Liver (tissue), 9 donors: ENCODE measurements around the gene CPNE4. TPM values are rescaled to one million over a fixed set of nuclear protein-coding genes. Genes with fewer than 3 reads are reported as not detected.

ENCODE experiments used
- DNase-seq: peaks from one replicate; pipeline ENCODE4 v3.0.0-alpha.2; 2017; ENCODE audit warnings: low spot score
- H3K27ac ChIP-seq, 2 donors: one replicate each; pipeline ENCODE4 v1.7.0; 2013; ENCODE audit warnings: inconsistent platforms in 2 of 2, low read length in 2 of 2, control low read depth in 1 of 2, low read depth in 1 of 2, mild to moderate bottlenecking in 1 of 2
- H3K27me3 ChIP-seq, 4 donors: one replicate each; pipeline versions ENCODE4 v1.6.1 to v1.7.0; 2013; ENCODE audit warnings: low read length in 3 of 4, inconsistent platforms in 1 of 4, mild to moderate bottlenecking in 1 of 4, moderate library complexity in 1 of 4; ENCODE audit not compliant: control insufficient read depth in 4 of 4, insufficient read depth in 4 of 4
- H3K36me3 ChIP-seq, 4 donors: one replicate each; pipeline versions ENCODE4 v1.6.1 to v1.7.0; 2013; ENCODE audit warnings: low read length in 3 of 4, mild to moderate bottlenecking in 3 of 4, low read depth in 1 of 4, moderate library complexity in 1 of 4; ENCODE audit not compliant: control insufficient read depth in 4 of 4, insufficient read depth in 3 of 4
- H3K4me1 ChIP-seq, 4 donors: one replicate each; pipeline versions ENCODE4 v1.6.1 to v1.7.0; 2013; ENCODE audit warnings: low read length in 3 of 4, mild to moderate bottlenecking in 3 of 4, moderate library complexity in 1 of 4; ENCODE audit not compliant: control insufficient read depth in 4 of 4, insufficient read depth in 4 of 4
- H3K4me3 ChIP-seq, 3 donors: one replicate each; pipeline versions ENCODE4 v1.6.1 to v1.7.0; 2013; ENCODE audit warnings: low read length in 3 of 3, control low read depth in 1 of 3, low read depth in 1 of 3, mild to moderate bottlenecking in 1 of 3
- H3K9ac ChIP-seq, 2 donors: one replicate each; pipeline ENCODE4 v1.7.0; 2013; ENCODE audit warnings: low read length in 2 of 2, mild to moderate bottlenecking in 2 of 2, moderate library complexity in 2 of 2, control low read depth in 1 of 2, low read depth in 1 of 2
- H3K9me3 ChIP-seq, 4 donors: one replicate each; pipeline versions ENCODE4 v1.6.1 to v1.7.0; 2013; ENCODE audit warnings: low read length in 3 of 4; ENCODE audit not compliant: control insufficient read depth in 4 of 4
- ATF3 ChIP-seq: IDR thresholded peaks from 2 replicates; pipeline ENCODE4 v1.6.1; 2016; ENCODE audit warnings: antibody characterized with exemption
- CTCF ChIP-seq: fragments of 150-350 bp; IDR thresholded peaks from 2 replicates; pipeline ENCODE4 v1.5.1; 2017; ENCODE audit warnings: improper control_type of control experiment, low read depth, low read length; ENCODE audit not compliant: missing input control
- FOXA1 ChIP-seq: IDR thresholded peaks from 2 replicates; pipeline ENCODE4 v1.6.1; 2016; ENCODE audit warnings: antibody characterized with exemption
- GABPA ChIP-seq, 2 donors: IDR thresholded peaks in 1 of 2; conservative IDR thresholded peaks in 1 of 2; 2 replicates each; pipeline ENCODE4 v1.6.1; 2016; ENCODE audit warnings: antibody characterized with exemption in 2 of 2, mild to moderate bottlenecking in 1 of 2, moderate library complexity in 1 of 2
- HNF4A ChIP-seq, 2 donors: conservative IDR thresholded peaks; 2 replicates each; pipeline ENCODE4 v1.6.1; 2016; ENCODE audit warnings: antibody characterized with exemption in 2 of 2, mild to moderate bottlenecking in 2 of 2
- HNF4G ChIP-seq: IDR thresholded peaks from 2 replicates; pipeline ENCODE4 v1.6.1; 2016; ENCODE audit warnings: antibody characterized with exemption
- JUND ChIP-seq, 2 donors: IDR thresholded peaks; 2 replicates each; pipeline ENCODE4 v1.6.1; 2016; ENCODE audit warnings: antibody characterized with exemption in 2 of 2
- NR2F2 ChIP-seq: IDR thresholded peaks from 2 replicates; pipeline ENCODE4 v1.6.1; 2016; ENCODE audit warnings: antibody characterized with exemption
- RAD21 ChIP-seq, 2 donors: IDR thresholded peaks; 2 replicates each; pipeline ENCODE4 v1.6.1; 2016; ENCODE audit warnings: antibody characterized with exemption in 2 of 2, mild to moderate bottlenecking in 2 of 2
- RXRA ChIP-seq, 2 donors: IDR thresholded peaks; 2 replicates each; pipeline ENCODE4 v1.6.1; 2017 to 2018; ENCODE audit warnings: antibody characterized with exemption in 2 of 2, mild to moderate bottlenecking in 1 of 2
- SP1 ChIP-seq: IDR thresholded peaks from 2 replicates; pipeline ENCODE4 v1.6.1; 2018; ENCODE audit warnings: antibody characterized with exemption, mild to moderate bottlenecking
- TAF1 ChIP-seq: conservative IDR thresholded peaks from 2 replicates; pipeline ENCODE4 v1.6.1; 2016; ENCODE audit warnings: antibody characterized with exemption, mild to moderate bottlenecking
- YY1 ChIP-seq: IDR thresholded peaks from 2 replicates; pipeline ENCODE4 v1.6.1; 2016; ENCODE audit warnings: antibody characterized with exemption, mild to moderate bottlenecking
- ZBTB33 ChIP-seq: IDR thresholded peaks from 2 replicates; pipeline ENCODE4 v1.6.1; 2016; ENCODE audit warnings: antibody characterized with exemption
- WGBS: extraction: QIAGEN DNeasy Blood & Tissue Kit; methylation state at CpG from one replicate; pipeline ENCODE4 v1.1.7; 2013; 5-methylcytosine and 5-hydroxymethylcytosine counted together
- polyA plus RNA-seq, 2 donors: library from polyadenylated mRNA; stranded (reverse) in 1 of 2; unstranded in 1 of 2; fragments of 200-250 nt in 1 of 2; fragments of >200 nt in 1 of 2; fragmentation: Nextera tagmentation in 1 of 2; extraction: Ambion mirVana in 1 of 2; gene quantifications; one replicate each; pipeline versions ENCODE4 v1.2.1 to v1.2.3, GENCODE V29; 2013 to 2015
- total RNA-seq, 2 donors: library from RNA; depleted of rRNA; stranded (reverse); fragments of >200 nt; gene quantifications; one replicate each; pipeline ENCODE4 v1.2.3, GENCODE V29; 2014
- TF ChIP-seq, protein P1 (sequence below): IDR thresholded peaks from 2 replicates; pipeline ENCODE4 v1.6.1; 2016; ENCODE audit warnings: antibody characterized with exemption
- TF ChIP-seq, protein P2 (sequence below): IDR thresholded peaks from 2 replicates; pipeline ENCODE4 v1.6.1; 2016; ENCODE audit warnings: antibody characterized with exemption, mild to moderate bottlenecking
- donor health status: healthy.
- donor health status: healthy.
- donor health status: healthy.
- donor health status: healthy.
- donor health status: healthy.

CPNE4 gene
- total and polyA plus RNA-seq, 4 donors = under 0.01 to 0.03 TPM; not detected in 2

DNA sequence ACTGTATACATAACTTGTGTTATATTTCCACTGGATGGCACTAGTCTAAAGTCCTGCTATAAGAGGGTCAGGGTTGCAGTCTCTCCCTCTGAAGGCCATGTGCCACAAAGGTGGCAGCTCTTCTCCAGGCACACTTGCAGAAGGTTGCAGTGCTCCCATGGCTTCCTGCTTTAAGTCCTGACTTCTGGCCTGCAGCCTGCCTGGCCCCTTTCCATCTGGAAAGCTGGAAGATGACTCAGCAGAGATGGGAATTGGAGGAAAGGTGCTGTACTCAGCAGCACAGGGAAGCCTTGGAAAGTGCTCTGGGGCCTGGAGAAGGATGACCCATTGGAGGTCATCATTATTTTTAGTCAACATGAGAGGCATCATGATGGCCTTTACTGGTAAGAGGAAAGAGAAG is 491.1 kb downstream of the CPNE4 start:
- Histone ChIP-seq H3K9ac (no peak overlapping the region), H3K4me3 (no peak overlapping the region), H3K36me3 (no peaks in the 10 kb centered on the region), H3K9me3 (peaks cover 0 to 4% (median 1%) of the 10 kb centered on the region in 4 donors), H3K27ac (no peak overlapping the region), H3K27me3 (no peaks in the 10 kb centered on the region), H3K4me1 (peaks cover 0 to 2% (median 0%) of the 10 kb centered on the region in 4 donors)
- no peak for DNase-seq
- peak; percentile 25 to 39 for TF ChIP-seq RAD21 (IDR thresholded peaks at IDR 0.05)
- TF ChIP-seq YY1 = peak; percentile 67
- TF ChIP-seq HNF4A (conservative IDR thresholded peaks at IDR 0.05) = peak; percentile 20 to 25
- no peak for TF ChIP-seq CTCF
- peak; percentile 64 for TF ChIP-seq ATF3
- peak; percentile 34 for TF ChIP-seq NR2F2
- no peak for TF ChIP-seq FOXA1
- TF ChIP-seq SP1 = peak; percentile 31
- TF ChIP-seq, protein P1, sequence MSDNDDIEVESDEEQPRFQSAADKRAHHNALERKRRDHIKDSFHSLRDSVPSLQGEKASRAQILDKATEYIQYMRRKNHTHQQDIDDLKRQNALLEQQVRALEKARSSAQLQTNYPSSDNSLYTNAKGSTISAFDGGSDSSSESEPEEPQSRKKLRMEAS = peak; percentile 29
- no peak for TF ChIP-seq HNF4G
- peak; percentile 14 for TF ChIP-seq ZBTB33
- peak; percentile 63 to 73 for TF ChIP-seq RXRA (IDR thresholded peaks at IDR 0.05)
- TF ChIP-seq JUND (IDR thresholded peaks at IDR 0.05) = peak; percentile 68 to 80
- TF ChIP-seq TAF1 = no peak

DNA sequence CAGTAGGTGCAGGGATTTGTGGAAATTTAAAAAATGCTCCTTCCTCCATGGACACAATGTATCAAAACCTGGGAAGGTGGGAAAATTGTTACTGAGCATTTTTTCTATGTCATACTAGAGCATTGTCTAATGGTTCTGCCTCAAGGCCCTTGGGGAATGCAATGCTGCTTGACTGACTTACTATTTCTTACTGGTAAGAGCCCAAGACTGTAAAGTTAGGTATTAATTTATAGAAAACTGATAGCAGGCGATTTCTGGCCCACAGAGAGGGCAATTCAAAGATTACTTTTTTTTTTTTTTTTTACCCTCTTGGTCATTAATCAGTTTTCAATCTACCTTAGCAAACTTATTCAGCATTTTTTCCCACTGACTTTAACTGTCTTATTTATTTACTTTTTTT is 493.5 kb downstream of the CPNE4 start:
- DNase-seq = no peak
- no peak overlapping the region for H3K27ac ChIP-seq
- H3K4me3 ChIP-seq = no peak overlapping the region
- H3K27me3 ChIP-seq = no peaks in the 10 kb centered on the region
- no peaks in the 10 kb centered on the region for H3K36me3 ChIP-seq
- TF ChIP-seq GABPA (IDR thresholded peaks at IDR 0.05 in 1 of 2, conservative IDR thresholded peaks at IDR 0.05 in 1 of 2) = no peak
- TF ChIP-seq JUND (IDR thresholded peaks at IDR 0.05) = no peak
- no peak for TF ChIP-seq SP1
- no peak for TF ChIP-seq CTCF
- TF ChIP-seq, protein P2, sequence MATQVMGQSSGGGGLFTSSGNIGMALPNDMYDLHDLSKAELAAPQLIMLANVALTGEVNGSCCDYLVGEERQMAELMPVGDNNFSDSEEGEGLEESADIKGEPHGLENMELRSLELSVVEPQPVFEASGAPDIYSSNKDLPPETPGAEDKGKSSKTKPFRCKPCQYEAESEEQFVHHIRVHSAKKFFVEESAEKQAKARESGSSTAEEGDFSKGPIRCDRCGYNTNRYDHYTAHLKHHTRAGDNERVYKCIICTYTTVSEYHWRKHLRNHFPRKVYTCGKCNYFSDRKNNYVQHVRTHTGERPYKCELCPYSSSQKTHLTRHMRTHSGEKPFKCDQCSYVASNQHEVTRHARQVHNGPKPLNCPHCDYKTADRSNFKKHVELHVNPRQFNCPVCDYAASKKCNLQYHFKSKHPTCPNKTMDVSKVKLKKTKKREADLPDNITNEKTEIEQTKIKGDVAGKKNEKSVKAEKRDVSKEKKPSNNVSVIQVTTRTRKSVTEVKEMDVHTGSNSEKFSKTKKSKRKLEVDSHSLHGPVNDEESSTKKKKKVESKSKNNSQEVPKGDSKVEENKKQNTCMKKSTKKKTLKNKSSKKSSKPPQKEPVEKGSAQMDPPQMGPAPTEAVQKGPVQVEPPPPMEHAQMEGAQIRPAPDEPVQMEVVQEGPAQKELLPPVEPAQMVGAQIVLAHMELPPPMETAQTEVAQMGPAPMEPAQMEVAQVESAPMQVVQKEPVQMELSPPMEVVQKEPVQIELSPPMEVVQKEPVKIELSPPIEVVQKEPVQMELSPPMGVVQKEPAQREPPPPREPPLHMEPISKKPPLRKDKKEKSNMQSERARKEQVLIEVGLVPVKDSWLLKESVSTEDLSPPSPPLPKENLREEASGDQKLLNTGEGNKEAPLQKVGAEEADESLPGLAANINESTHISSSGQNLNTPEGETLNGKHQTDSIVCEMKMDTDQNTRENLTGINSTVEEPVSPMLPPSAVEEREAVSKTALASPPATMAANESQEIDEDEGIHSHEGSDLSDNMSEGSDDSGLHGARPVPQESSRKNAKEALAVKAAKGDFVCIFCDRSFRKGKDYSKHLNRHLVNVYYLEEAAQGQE = no peak
- no peak for TF ChIP-seq RAD21 (IDR thresholded peaks at IDR 0.05)
- TF ChIP-seq, protein P1 = no peak
- TF ChIP-seq YY1 = no peak
- TF ChIP-seq ZBTB33 = no peak
- no peak for TF ChIP-seq ATF3
- TF ChIP-seq TAF1 = no peak
- TF ChIP-seq FOXA1 = no peak
- H3K4me1 ChIP-seq = peaks cover 0 to 2% (median 0%) of the 10 kb centered on the region in 4 donors
- peaks cover 0 to 4% (median 2%) of the 10 kb centered on the region in 4 donors for H3K9me3 ChIP-seq
- H3K9ac ChIP-seq = no peak overlapping the region
- 91% methylated on average over 1 of the region's 1 CpG for WGBS
